GM12891 (cell line): ENCODE data around the gene COQ2.

ENCODE experiments used
- POLR2A ChIP-seq: IDR thresholded peaks from 2 replicates; pipeline ENCODE4 v1.6.1; 2011; ENCODE audit warnings: low read depth, low read length, control low read depth
- POLR2AphosphoS5 ChIP-seq: IDR thresholded peaks from 2 replicates; pipeline ENCODE4 v1.6.1; 2011; ENCODE audit warnings: low read depth, low read length, control low read depth
- TAF1 ChIP-seq: IDR thresholded peaks from 2 replicates; pipeline ENCODE4 v1.6.1; 2011; ENCODE audit warnings: low read depth, low read length, control low read depth

DNA sequence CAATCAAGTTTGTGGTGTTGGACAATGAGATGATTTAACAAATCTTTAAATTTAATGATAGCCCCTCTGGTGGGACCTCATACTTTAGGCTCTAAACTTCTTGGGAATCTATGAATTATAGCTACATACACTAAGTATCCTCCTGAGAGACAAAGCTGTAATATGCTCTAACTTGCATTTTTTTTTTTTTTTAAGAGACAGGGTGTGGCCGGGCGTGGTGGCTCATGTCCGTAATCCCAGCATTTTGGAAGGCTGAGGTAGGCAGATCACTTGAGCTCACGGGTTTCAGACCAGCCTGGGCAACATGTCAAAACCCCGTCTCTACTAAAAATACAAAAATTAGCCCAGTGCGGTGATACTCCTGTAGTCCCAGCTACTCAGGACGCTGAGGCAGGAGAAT lies 23.3 kb upstream of the COQ2 start:
- TF ChIP-seq POLR2AphosphoS5 (no peak), POLR2A (no peak), TAF1 (no peak)
